PC-9 (cell line): Measurements from ENCODE around the gene LPCAT2. TPM values are rescaled to one million over a fixed set of nuclear protein-coding genes. Genes with fewer than 3 reads are reported as not detected.
A peak's percentile ranks its signal among the peaks of the same experiment; 100 is the strongest.

Experiments
- BruUV-seq: library from RNA; stranded (reverse); fragments of 400-500 nt; replicated peaks from 2 replicates; lab custom pipeline; 2021; lab: Mats Ljungman, UMichigan
- CTCF ChIA-PET: fragments of 300-600 bp; sonication (Branson Sonifier 250); formaldehyde crosslinking; loops from one replicate; lab custom pipeline; 2022; ENCODE audit warnings: antibody characterized with exemption; lab: Charles Lee
- POLR2A ChIA-PET: fragments of 300-600 bp; sonication (Branson Sonifier 250); formaldehyde crosslinking; loops from one replicate; lab custom pipeline; 2022; ENCODE audit warnings: antibody characterized with exemption; ENCODE audit not compliant: unreplicated experiment; lab: Charles Lee
- DNase-seq, 2 experiments: peaks; one replicate each; pipeline versions ENCODE4 v3.0.0 to v3.0.0-alpha.2; 2015 to 2022; ENCODE audit warnings: mixed read lengths in 1 of 2
- H2AFZ ChIP-seq: fragments of 200-600 bp; sonication (generic); 2 replicates; pipeline ENCODE4 v1.8.1; 2017; ENCODE audit warnings: antibody characterized with exemption
- H3F3A ChIP-seq: fragments of 200-600 bp; sonication (generic); 2 replicates; pipeline ENCODE4 v1.8.1; 2017; ENCODE audit warnings: antibody characterized with exemption, mild to moderate bottlenecking, low read depth; ENCODE audit not compliant: insufficient read depth
- H3K27ac ChIP-seq: fragments of 200-600 bp; sonication (generic); 2 replicates; pipeline ENCODE4 v1.6.1; 2016; ENCODE audit warnings: mixed run types
- H3K27me3 ChIP-seq: fragments of 200-600 bp; sonication (generic); 2 replicates; pipeline ENCODE4 v1.6.1; 2016; ENCODE audit warnings: low read depth, mixed run types; ENCODE audit not compliant: insufficient read depth
- H3K36me3 ChIP-seq: fragments of 200-600 bp; sonication (generic); 2 replicates; pipeline ENCODE4 v1.6.1; 2016; ENCODE audit warnings: low read depth, mixed run types
- H3K4me1 ChIP-seq: fragments of 200-600 bp; sonication (generic); replicated peaks from 2 replicates; pipeline ENCODE4 v1.6.1; 2016; ENCODE audit warnings: mixed run types; ENCODE audit not compliant: insufficient read depth
- H3K4me2 ChIP-seq: fragments of 200-600 bp; sonication (generic); 2 replicates; pipeline ENCODE4 v1.6.1; 2017; ENCODE audit warnings: mixed run types
- H3K4me3 ChIP-seq: fragments of 200-600 bp; sonication (generic); 2 replicates; pipeline ENCODE4 v1.6.1; 2016; ENCODE audit warnings: mixed run types
- H3K79me2 ChIP-seq: fragments of 200-600 bp; sonication (generic); 2 replicates; pipeline ENCODE4 v1.6.1; 2017; ENCODE audit warnings: low read depth, mixed run types
- H3K9me2 ChIP-seq: fragments of 200-600 bp; sonication (generic); 2 replicates; pipeline ENCODE4 v1.8.1; 2017; ENCODE audit warnings: mild to moderate bottlenecking; ENCODE audit not compliant: insufficient read depth
- H3K9me3 ChIP-seq: fragments of 200-600 bp; sonication (generic); 2 replicates; pipeline ENCODE4 v1.8.1; 2016; ENCODE audit warnings: low read depth; ENCODE audit not compliant: insufficient read depth
- H4K20me1 ChIP-seq: fragments of 200-600 bp; sonication (generic); 2 replicates; pipeline ENCODE4 v1.8.1; 2017; ENCODE audit not compliant: insufficient read depth
- CTCF ChIP-seq: fragments of 200-600 bp; sonication (generic); conservative IDR thresholded peaks from 2 replicates; pipeline ENCODE4 v1.6.1; 2017; ENCODE audit warnings: mixed run types, antibody characterized with exemption, mild to moderate bottlenecking, moderate library complexity
- EZH2 ChIP-seq: fragments of 200-600 bp; sonication (generic); IDR thresholded peaks from 2 replicates; pipeline ENCODE4 v1.8.0; 2017; ENCODE audit warnings: antibody characterized with exemption, low read depth
- intact Hi-C: fragments of 100-400 bp; cut with micrococcal nuclease; formaldehyde crosslinking; loops from one replicate; pipeline ENCODE4 v1.10.0; 2022; ENCODE audit not compliant: unreplicated experiment
- total RNA-seq: library from RNA; stranded (reverse); gene quantifications from 2 replicates; pipeline ENCODE4 v1.2.3, GENCODE V29; 2021

LPCAT2 gene
- total RNA-seq, 1 experiment from 2014 or later: 87.7 TPM

- no peaks in the 10 kb centered on the region for H3F3A ChIP-seq
- BruUV-seq: no TSS peak
- H3K79me2 ChIP-seq: no peaks in the 10 kb centered on the region
- no peak overlapping the region for H3K4me2 ChIP-seq
- H3K9me3 ChIP-seq: no peaks in the 10 kb centered on the region
- H3K36me3 ChIP-seq: no peaks in the 10 kb centered on the region
- H2AFZ ChIP-seq: no peak overlapping the region
- no peak overlapping the region for H3K4me3 ChIP-seq
- TF ChIP-seq CTCF: no peak
- no peak for TF ChIP-seq EZH2
- intact Hi-C loops: no loop called here
- ChIA-PET CTCF (interaction anchor here (0.6 kb wide), 1 partner anchor 219 kb away, joined by 10 read pairs; no protein-coding TSS in a partner anchor), POLR2A (interaction anchor here (0.7 kb wide), 1 partner anchor 19 kb away, joined by 3 read pairs; no protein-coding TSS in a partner anchor)
- no peaks in the 10 kb centered on the region for H3K27me3 ChIP-seq
- no peak overlapping the region for H3K27ac ChIP-seq
- H3K4me1 ChIP-seq: peaks cover 6% of the 10 kb centered on the region; the same call in 1 of the 2 replicates
- DNase-seq: peak in 1 of 2 experiments; percentile 55
- no peaks in the 10 kb centered on the region for H4K20me1 ChIP-seq
- no peaks in the 10 kb centered on the region for H3K9me2 ChIP-seq
These were observed 28.6 kb upstream of the LPCAT2 start for GRCh38 chr16:55480228-55480655.

GRCh38 chr16:55481023-55481422, 27.8 kb upstream of the LPCAT2 start:
- peaks cover 6% of the 10 kb centered on the region; the same call in 1 of the 2 replicates for H3K4me1 ChIP-seq
- no peaks in the 10 kb centered on the region for H3K27me3 ChIP-seq
- POLR2A ChIA-PET: interaction anchor here (0.7 kb wide), 1 partner anchor 19 kb away, joined by 3 read pairs; no protein-coding TSS in a partner anchor
- H3K27ac ChIP-seq: no peak overlapping the region
- H3K4me2 ChIP-seq: no peak overlapping the region
- CTCF ChIA-PET: no interaction called here
- no peaks in the 10 kb centered on the region for H3F3A ChIP-seq
- no peaks in the 10 kb centered on the region for H3K9me2 ChIP-seq
- intact Hi-C loops: no loop called here
- TF ChIP-seq CTCF (no peak), EZH2 (no peak)
- no peaks in the 10 kb centered on the region for H3K36me3 ChIP-seq
- no peak overlapping the region for H2AFZ ChIP-seq
- no peaks in the 10 kb centered on the region for H4K20me1 ChIP-seq
- no peaks in the 10 kb centered on the region for H3K9me3 ChIP-seq
- no peaks in the 10 kb centered on the region for H3K79me2 ChIP-seq
- no TSS peak for BruUV-seq
- DNase-seq: no peak
- no peak overlapping the region for H3K4me3 ChIP-seq

- Histone ChIP-seq H3K27me3 (no peaks in the 10 kb centered on the region), H3K4me2 (peak overlapping the region; percentile 12; the same call in 1 of the 2 replicates), H2AFZ (0 out of 2 replicates have a peak overlapping the region, but pooled peaks have one; percentile 62), H3K79me2 (no peaks in the 10 kb centered on the region), H4K20me1 (no peaks in the 10 kb centered on the region), H3F3A (no peaks in the 10 kb centered on the region; the same call in 1 of the 2 replicates), H3K27ac (no peak overlapping the region), H3K9me2 (no peaks in the 10 kb centered on the region), H3K4me1 (peaks cover 6% of the 10 kb centered on the region; the same call in 1 of the 2 replicates), H3K36me3 (no peaks in the 10 kb centered on the region), H3K4me3 (no peak overlapping the region), H3K9me3 (no peaks in the 10 kb centered on the region)
- no peak for TF ChIP-seq CTCF
- no peak for TF ChIP-seq EZH2
- BruUV-seq: no TSS peak
- DNase-seq: no peak
- intact Hi-C loops: no loop called here
- CTCF ChIA-PET: no interaction called here
- POLR2A ChIA-PET: no interaction called here
These were observed 26.8 kb upstream of the LPCAT2 start for GRCh38 chr16:55482056-55482455.
